Stimulated activated CD4-positive, alpha-beta T cell treated with anti-CD3 and anti-CD28 coated beads, Interleukin-12 subunit alpha, Interleukin-12 subunit beta, amount 100 ng/mL, for 4 hours (primary cell): Measurements from ENCODE around the gene MAP4K2.
"Not testable (repeated sequence)": the region's sequence is repeated elsewhere in the genome, so short reads cannot be mapped to it uniquely, and the experiment has no call there.

Experiments
- DNase-seq: peaks from one replicate; pipeline ENCODE4 v3.0.0-alpha.2; 2020

The MAP4K2 gene

DNA sequence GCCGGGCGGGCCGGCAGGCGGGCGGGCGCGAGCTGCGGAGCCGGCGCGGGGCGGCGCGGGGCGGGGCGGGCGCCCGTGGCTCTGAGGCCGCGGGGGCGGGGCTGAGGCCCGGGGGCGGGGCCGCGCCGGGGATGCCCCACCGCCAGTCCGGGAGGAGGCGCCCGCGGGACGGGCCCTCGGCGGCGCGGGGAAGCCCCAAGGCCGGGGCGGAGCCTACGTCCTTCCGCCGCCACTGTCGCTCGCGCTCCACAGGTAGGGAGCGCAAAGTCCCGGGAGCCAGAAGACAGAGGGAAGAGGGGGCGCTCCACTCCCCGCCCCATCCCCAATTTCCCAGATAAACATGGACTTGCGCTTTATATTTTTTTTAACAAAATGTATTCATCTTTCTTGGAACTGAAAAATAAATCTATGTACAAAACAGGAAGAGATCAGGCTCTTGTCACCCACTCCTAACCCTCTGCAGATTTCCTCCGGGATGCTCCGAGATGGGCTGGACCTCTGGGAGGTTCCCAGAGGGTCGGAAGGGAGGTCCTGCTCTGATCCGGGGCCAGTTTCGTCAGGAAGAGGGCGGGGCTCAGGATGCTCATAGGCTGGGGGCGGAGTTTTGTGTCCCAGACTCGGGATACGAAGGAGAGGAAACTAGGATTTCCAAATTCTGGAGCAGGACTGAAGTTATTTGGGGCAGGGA lies at the start of gene MAP4K2:
MAP4K2 (minus strand) TSS at position 57 of the 688 bp plus-strand sequence. CDS start 65 bp downstream, outside the sequence.
- peak; percentile 87 for DNase-seq

DNA sequence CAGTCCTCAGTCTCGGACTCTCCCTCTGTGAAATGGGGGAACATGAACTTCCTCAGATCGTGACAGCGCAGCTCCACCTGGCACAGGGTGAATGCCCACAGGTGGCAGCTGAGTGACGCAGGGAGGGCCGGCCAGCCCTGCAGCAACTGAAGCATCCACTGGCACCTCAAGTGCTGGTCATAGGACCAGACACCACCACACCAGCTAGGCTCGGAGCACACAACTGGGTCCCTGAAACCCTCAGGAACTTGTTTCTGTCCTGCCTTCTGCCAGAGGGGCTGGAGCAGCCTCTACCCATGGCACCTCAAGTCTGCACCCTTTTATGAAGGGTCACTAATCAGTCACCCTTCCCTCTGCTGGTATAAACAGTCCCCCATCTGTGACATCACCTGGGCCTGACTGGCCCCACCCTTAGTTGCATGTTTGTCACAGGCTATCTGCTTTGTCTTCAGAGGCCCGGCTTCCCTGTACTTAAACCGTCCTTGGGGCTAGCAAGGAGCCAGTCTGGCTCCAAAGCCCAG lies 48.9 kb upstream of the MAP4K2 start:
- DNase-seq, result no peak

DNA sequence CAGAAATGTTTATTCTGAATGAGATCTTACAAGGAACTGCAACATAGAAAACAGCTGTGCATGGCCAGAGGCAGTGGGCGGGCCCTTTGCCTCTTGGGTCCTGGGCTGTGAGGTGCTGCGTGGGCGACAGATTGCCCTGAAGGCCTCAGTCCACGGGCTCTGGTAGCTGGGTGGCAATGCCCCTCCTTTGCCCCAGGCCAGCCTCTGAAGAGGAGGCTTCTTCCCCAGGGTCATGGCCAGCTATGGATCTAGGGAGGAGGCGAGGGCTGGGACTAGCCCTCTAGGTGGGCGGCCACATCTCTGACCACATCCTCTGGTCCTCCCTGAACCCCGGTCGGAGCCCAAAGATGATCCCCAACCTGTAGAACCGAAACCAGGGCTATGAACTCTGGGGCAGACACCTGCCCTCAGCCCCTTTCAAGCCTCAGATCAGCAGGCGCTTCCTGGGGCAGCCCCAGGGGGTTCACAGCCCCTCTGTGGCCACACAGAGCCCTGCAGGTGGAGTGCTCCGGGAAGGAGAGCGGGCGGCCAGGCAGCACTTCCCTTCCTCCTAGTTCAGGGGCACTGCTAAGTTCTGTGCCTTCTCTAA lies 48.1 kb upstream of the MAP4K2 start:
- no peak for DNase-seq

DNA sequence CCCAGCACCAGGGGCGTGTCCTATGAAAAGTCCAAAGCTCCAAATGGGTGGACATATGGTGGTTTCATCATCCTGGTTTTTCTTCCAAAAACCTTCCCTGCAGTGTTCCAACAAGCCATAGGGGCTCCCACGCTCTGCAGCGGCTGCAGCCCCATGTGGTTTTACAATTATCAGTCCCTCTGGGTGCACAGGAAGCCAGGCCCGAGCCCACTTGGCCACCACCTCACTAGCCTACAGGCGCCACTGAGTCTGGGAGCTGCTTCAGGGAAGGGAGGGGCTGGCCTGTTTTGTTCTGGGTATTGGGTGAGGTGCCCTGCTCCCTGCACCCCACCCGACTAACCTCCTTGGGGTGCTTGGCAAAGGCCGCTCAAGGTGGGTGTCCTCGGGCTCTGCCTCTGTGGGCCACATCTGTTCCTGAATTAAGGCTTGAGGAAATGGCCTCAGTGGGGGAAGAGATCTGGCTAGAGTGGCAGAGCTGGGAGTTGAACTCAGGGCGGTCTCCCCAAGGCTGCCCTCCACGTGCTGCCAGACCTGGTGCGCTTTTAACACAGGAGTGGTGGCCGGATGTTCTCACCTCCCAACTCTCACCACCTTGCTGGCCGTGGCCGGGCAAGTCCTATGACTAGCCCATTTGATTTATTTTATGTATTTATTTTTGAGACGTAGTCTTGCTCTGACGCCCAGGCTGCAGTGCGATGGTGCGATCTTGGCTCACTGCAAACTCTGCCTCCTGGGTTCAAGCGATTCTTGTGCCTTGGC lies 46.8 kb upstream of the MAP4K2 start:
- no peak for DNase-seq

DNA sequence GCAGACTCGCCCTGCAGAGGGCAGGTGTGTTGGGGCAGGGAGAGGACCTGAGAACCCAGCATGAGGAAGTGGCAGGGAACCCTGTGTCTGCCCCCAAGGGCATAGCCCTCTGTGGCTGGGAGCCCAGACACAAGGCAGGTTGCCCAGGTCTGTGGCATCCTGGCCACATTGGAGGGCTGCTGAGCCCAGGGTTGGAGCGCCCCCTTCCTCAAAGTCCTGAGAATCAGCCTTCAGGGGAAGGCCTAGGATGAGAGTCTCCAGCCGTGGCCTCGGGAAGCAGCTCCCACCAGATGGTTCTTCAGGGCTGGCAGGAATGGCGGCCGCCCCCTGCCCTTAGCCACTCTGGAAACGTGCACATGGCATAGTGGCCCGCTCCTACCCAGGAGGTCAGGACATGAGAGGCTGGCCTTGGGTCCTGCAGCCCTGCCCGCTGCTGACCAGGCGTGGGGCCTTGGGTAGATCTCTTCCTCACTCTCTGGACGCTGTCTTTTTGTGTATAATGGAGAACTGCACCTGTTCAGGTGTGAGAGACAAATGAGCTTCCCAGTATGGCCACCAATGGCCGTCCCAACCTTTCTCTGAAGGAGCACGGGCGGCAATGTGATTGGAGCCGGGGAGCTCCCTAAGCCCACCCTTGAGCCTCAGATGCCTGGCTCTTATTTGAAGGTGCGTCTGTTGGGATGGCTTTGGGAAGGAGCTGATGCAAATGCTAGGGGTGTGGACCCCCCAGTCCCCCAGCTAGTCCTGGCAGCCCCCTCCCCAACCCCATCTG lies 46.0 kb upstream of the MAP4K2 start:
- DNase-seq, result no peak

DNA sequence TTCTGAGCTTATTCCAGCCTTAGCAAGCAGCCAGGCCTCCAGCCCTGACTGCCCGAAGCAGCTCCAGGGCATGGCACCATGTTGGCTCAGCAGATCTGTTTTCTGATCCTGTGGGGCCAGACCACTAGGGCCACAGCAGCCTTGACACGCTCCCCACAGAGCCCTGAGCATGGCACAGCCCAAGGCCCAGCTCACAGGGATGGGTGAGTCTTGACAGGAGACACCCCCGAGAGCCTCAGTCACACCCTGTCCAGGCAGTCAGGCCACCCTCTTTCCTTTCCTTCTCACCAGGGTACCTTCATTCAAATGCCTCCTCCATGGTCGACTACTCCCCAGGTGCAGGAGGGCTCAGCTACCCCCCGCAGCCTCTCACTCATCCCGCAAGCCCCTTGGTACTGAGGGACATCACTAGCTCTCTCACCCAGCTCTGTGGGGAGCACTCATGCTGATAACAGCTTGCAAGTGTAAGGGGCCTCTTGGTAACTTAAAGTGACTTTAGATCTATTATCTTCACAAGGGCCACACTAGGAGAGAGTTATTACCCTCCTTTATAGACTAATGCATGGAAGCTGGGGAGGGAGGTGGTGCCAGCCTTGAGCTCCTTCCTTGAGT lies 45.3 kb upstream of the MAP4K2 start:
- DNase-seq, result no peak

DNA sequence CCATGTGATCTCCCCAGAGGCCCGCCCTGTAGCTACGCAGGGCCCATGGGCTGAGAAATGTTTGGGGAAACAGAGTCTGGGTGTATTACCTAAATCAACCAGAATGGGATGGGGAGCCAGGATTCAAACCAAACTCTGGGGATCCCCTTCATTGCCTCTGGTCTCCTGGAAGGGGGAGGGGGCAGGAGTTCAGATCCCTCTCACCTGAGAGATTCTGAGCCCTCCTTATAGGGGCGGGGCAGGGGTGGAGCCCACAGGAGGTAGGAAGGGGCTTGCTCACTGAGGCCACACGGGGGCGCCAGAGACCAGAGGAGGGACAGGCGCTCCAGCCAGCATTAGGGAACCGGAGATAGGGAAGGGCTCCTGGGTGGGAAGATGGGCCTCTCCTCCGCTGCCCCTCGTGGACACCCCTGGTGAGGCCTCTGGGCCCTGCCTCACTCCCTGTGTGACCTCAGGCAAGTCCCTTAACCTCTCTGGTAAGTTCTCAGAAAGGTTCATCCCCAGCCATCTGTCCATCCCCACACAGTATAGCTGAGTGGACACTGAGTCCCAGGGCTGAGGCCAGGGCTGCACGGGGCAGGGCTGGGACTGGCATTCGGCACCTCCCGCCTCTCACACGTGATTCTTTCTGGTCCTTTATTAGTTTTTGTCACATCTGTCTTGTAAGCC lies 44.1 kb upstream of the MAP4K2 start:
- peak; percentile 95 for DNase-seq

DNA sequence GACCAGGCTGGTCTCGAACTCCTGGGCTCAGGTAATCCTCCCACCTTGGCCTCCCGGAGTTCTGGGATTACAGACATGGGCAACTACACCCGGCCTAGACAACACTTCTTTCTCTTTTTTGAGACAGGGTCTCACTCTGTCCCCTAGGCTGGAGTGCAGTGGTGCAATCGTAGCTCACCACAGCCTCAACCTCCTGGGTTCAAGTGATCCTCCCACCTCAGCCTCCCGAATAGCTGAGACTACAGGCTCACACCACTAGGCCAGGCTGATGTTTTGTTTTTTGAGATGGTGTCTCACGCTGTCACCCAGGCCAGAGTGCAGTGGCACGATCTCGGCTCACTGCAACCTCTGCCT lies 42.7 kb upstream of the MAP4K2 start:
- not testable (repeated sequence) for DNase-seq

DNA sequence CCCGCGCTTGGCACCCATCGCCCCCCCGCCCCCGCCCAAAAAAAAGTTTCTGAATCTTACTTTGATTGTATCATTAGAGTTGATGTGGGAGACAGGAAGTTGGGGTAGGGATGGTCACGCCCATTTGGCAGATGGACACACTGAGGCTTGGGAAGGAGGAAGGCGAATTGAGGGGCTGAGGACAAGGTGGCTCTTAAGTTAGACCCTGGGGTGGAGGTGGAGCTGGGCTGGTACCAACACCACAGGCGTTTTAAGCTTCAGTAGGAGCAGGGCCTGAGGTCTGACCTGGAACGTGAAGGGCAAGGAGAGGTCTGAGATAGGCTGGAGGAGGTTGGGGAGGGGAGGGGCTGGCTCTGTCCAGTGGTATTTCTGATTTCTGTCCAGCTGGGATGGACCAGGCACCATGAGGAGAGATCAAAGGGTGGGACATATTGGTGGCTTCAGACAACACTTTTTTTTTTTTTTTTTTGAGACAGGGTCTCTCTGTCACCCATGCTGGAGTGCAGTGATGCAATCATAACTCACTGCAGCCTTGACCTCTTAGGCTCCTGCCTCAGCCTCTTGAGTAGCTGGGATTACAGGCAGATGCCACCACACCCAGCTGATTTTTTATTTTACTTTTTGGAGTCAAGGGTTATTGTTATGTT lies 42.2 kb upstream of the MAP4K2 start:
- no peak for DNase-seq

DNA sequence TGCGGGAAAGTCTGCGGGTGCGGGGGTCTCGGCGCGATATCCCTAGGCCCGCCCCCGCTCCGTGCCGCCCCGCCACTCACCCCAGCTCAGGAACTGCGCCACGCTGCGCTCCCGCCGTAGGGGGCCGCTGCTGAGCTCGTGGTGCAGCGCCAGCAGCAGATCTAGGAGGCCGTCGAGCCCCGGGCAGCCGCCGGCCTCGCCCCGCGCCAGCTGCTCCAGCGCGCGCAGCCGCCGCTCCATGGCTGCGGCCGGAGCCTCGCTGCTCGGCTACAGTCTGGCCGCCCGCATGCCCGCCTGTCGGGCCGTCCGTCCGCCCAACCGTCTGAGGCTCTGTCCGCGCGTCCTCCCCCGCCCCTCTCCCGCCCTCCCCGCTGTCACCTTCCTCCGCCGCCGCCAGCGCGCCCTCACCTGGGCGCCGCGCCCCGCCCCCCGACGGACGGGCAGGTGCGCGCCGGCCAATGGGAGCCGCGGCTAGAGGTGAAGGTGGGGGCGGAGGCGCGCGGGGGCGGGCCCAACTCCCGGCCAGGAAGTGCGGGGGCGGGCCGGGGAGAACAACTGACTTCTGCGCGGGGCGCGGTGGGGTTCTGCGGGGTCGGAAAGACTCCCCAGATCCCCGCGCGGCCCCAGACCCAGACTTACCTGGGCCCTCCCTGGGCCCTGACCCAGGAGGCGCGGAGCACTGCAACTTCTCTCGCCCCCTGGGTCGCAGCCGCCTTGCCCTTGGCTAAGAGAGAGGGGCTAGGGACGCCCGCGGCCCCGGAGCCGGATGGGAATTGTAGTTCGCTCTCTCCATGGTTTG lies 41.5 kb upstream of the MAP4K2 start, which contains the start of gene CDC42BPG:
CDC42BPG (minus strand) TSS at position 324 of the 799 bp plus-strand sequence; CDS start at position 240, 84 bp downstream.
- peak; percentile 55 for DNase-seq

DNA sequence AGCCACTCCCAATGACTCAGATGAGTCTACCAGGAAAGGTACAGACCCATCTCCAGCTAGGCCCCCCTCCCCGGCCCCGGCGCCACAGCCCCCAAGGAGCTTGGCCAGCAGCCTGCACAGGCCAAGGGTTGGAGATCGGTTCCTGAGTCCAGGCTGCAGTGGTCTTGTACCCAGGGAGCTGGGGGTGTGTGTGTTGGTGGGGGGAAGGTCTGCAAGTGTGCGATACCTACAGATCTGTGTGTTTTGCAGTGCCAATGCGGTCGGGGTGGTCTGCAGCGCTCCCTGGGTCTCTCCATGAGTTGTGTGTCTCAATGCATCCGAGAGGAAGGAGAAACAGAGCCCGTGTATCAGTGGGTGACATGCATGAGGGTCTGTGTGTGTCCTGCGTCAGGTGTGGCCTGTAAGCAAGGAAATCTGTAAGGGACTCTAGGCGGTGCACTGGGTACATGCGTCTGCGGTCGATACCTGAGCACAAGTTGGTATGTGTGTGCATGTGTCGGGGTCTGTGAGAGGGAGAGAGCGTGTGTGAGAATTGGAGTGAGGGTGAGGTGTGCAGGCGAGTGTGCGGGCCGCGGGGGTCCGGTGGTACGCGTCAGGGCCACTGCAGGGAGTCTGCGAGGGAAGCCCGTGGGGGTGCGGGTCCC lies 40.8 kb upstream of the MAP4K2 start:
- no peak for DNase-seq

DNA sequence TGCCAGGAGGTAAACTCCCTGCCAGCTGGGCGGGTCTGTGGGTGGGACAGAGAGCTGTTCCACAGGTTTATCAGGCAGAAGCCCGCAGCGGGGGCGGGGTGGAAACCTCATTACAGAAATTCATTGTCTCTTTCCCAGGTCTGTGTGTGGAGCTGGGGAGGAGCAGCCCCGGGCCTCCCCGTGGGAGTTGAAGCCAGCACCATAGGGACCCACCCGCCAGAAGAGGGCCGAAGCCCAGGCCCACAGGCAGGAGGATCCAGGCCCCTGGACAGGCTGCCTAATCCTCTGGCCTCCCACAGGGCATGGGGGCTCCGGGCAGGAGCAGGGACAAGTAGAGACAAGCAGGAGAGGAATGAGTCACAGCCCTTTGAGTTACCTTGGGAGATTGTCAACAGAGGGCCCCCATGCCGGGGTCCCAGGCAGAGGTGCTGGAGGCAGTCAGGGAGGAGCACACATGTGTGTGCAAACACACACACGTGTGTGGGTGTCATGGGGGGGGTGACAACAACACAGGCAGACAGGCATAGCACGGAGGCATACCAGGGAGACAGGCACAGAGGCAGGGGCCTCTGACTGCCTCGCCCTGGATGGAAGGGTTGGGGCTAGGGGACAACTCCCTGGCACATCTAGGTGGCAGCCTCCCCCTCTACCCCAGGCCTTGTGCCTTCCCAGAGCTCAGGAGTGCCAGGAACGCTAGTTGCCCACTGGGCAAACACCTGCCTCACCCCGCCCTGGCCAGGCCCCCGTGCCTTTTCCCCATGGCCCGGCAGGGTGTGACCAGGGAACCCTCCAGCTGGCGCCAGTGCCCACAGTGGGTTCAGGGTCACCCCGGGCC lies 40.1 kb upstream of the MAP4K2 start:
- DNase-seq, result no peak

DNA sequence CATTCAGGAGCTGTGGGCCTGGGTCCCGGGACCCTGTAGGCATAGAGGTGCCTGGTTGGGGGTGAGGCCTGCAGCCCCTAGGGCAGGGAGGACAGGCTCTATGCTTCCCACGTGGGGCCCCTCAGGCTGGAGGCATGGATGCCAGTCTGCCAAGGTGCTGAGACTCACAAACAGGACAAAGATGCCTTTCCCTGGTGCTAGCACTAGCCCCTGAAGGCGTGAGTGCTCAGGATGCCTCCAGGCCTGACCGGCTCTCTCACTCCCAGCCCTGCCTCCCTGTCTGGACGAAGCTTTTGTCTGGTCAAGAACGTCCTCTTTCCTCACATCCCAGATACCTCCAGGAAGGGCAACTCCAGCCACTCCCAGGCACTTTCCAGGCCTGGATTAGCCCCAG lies 39.3 kb upstream of the MAP4K2 start:
- no peak for DNase-seq

DNA sequence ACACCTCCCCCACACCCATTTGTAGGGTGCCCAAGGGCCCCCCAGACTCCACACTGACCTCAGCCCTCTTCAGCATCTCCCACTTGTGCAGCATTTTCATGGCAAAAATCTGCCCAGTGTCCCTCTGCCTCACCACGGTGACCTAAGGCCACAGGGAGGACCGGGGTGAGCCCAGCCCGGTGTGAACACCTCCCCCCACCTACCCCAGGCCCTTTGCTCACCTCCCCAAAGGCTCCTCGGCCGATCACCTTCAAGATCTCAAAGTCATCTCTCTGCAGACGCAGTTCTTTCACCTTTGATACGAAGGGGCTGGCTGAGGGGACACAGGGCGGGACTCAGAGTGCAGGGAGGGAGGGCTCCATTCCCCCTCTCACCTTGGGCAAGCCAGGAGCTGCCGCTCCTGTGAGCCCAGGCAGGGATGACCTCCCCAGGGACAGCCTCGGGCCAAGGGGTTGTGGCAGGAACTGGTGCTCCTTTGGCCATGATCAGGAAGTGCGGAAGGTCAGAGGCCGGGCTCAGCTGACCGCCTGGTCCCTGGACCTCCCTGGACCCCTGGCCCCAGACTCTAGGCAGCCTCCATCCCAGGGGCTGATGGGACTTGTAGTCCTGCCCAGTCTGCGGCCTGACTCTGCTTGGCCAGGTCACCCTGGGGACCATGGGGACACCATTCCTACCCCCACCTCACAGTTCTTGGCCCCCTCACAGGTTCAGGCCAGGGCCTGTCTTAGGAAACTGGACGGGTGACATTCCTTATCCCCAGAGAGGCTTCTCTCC lies 38.8 kb upstream of the MAP4K2 start:
- DNase-seq, result no peak

DNA sequence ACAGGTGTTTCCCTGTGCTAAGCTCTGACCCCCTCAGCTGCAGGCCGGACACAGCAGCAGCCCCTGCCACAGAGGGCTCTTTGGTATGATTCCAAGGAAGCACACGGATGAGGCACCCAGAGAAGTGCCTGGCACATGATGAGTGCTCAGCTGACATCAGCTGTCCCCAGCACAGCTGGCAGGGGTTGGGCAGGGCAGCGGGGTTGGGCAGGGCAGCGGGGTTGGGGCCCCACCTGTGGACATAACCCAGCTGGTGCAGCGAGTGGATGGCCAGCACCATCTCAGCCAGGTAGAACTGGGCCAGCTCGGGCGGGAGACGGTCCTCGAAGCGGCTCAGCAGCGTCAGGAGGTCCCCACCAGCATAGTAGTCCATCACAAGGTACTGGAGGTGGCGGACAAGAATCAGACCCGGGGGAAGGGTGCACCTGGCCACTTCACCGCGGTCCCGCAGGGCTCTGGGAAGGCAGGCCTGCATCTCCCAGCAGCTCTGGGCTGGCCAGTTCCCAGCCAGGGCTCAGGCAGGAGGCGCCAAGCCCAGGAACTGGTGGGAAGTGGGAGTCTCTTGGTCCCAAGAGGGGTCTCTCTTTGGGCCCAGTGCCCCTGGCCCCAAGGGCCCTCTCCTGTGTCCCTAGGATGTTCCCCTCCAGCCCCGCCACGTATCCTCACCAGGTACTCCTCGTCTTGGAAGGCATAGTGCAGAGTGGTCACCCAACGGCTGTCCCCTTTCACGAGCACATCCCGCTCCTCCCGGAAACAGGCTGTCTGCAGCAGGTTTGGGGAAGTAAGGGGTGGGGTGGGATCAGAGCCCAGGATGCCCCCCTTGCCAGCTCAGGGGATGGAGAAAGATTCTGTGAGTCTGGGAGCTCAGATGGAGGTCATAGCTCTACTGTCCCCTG lies 37.1 kb upstream of the MAP4K2 start:
- no peak for DNase-seq

DNA sequence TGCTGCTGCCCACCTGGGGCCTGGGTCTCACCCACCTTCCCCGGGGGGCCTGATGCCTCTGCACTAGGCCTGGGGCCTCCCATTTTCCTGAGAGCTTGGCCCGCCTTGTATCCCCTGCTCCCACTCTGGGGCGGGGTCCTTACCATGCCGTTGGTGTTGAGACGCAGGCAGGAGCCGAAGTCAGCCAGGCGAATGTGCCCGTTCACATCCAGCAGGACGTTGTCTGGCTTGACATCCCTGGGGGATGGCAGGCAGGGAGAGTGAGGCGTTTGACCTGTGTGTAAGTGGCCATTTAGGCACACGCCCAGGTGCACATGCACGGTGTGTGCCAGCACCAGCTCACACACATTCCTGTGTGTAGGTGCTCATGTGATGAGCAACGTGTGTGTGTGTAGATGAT lies 36.3 kb upstream of the MAP4K2 start:
- DNase-seq, result no peak
